Brain pericyte (primary cell): ENCODE data around the gene RNU1-2.
"Not testable (repeated sequence)": the region's sequence is repeated elsewhere in the genome, so short reads cannot be mapped to it uniquely, and the experiment has no call there.

Experiments
- DNase-seq: peaks from one replicate; pipeline ENCODE4 v3.0.0-alpha.2; 2012; ENCODE audit warnings: low read depth, low spot score

The RNU1-2 gene

GRCh38 chr1:16925635-16926490 lies 30.1 kb downstream of the RNU1-2 start:
- no peak for DNase-seq

GRCh38 chr1:16926491-16927073 lies 30.8 kb downstream of the RNU1-2 start:
- no peak for DNase-seq

- DNase-seq: no peak
Measured at GRCh38 chr1:16927256-16927655, 31.5 kb downstream of the RNU1-2 start.

- no peak for DNase-seq
Measured at GRCh38 chr1:16927711-16928485, 32.1 kb downstream of the RNU1-2 start.

GRCh38 chr1:16929146-16930041 lies 33.6 kb downstream of the RNU1-2 start:
- not testable (repeated sequence) for DNase-seq

- DNase-seq: not testable (repeated sequence)
Measured at GRCh38 chr1:16931206-16931934, 35.6 kb downstream of the RNU1-2 start.

- not testable (repeated sequence) for DNase-seq
Measured at GRCh38 chr1:16933945-16934344, 38.2 kb downstream of the RNU1-2 start.

- not testable (repeated sequence) for DNase-seq
Measured at GRCh38 chr1:16936580-16936979, 40.8 kb downstream of the RNU1-2 start.

- DNase-seq: no peak
Measured at GRCh38 chr1:16938351-16939321, 42.9 kb downstream of the RNU1-2 start.

- not testable (repeated sequence) for DNase-seq
Measured at GRCh38 chr1:16939386-16940180, 43.8 kb downstream of the RNU1-2 start.

GRCh38 chr1:16944038-16944437 lies 48.3 kb downstream of the RNU1-2 start:
- no peak for DNase-seq

- DNase-seq: not testable (repeated sequence)
Measured at GRCh38 chr1:16945512-16945911, 49.7 kb downstream of the RNU1-2 start.
